DOHH2 (cell line): ENCODE measurements around the gene PRKAG1.

ENCODE experiments used
- H3F3A ChIP-seq: fragments of 200-600 bp; sonication (generic), shearing (Covaris generic); 2 replicates; pipeline ENCODE4 v1.6.0; 2016; ENCODE audit warnings: antibody characterized with exemption, mild to moderate bottlenecking; ENCODE audit not compliant: control insufficient read depth, insufficient read depth
- H3K27ac ChIP-seq: fragments of 200-600 bp; sonication (generic); 2 replicates; pipeline ENCODE4 v1.5.1; 2014; ENCODE audit warnings: low read depth, mild to moderate bottlenecking, low read length, moderate library complexity
- H3K27me3 ChIP-seq: fragments of 200-600 bp; sonication (generic); 2 replicates; pipeline ENCODE4 v1.6.1; 2014; ENCODE audit warnings: mild to moderate bottlenecking, low read length, mixed read lengths; ENCODE audit not compliant: control insufficient read depth
- H3K36me3 ChIP-seq: fragments of 200-600 bp; sonication (generic); 2 replicates; pipeline ENCODE4 v1.6.1; 2014; ENCODE audit warnings: mild to moderate bottlenecking, low read length, moderate library complexity, mixed read lengths; ENCODE audit not compliant: control insufficient read depth
- H3K4me1 ChIP-seq: fragments of 200-600 bp; sonication (generic); 2 replicates; pipeline ENCODE4 v1.6.1; 2014; ENCODE audit warnings: mild to moderate bottlenecking, low read length, mixed read lengths; ENCODE audit not compliant: control insufficient read depth
- H3K4me2 ChIP-seq: fragments of 200-600 bp; sonication (generic); 2 replicates; pipeline ENCODE4 v1.6.0; 2014; ENCODE audit warnings: mild to moderate bottlenecking, low read length, moderate library complexity
- H3K4me3 ChIP-seq: fragments of 200-600 bp; sonication (generic); 2 replicates; pipeline ENCODE4 v1.5.1; 2014; ENCODE audit warnings: mild to moderate bottlenecking, low read length, mixed read lengths
- H3K79me2 ChIP-seq: fragments of 200-600 bp; sonication (generic); 2 replicates; pipeline ENCODE4 v1.6.1; 2014; ENCODE audit warnings: mild to moderate bottlenecking, low read length, mixed read lengths; ENCODE audit not compliant: control insufficient read depth
- H3K9me2 ChIP-seq: fragments of 200-600 bp; sonication (generic); replicated peaks from 2 replicates; pipeline ENCODE4 v1.6.1; 2014; ENCODE audit warnings: mild to moderate bottlenecking, low read length, mixed read lengths; ENCODE audit not compliant: control insufficient read depth
- H3K9me3 ChIP-seq: fragments of 200-600 bp; sonication (generic); 2 replicates; pipeline ENCODE4 v1.6.1; 2014; ENCODE audit warnings: antibody characterized with exemption, low read length, mixed read lengths; ENCODE audit not compliant: control insufficient read depth, insufficient read depth
- H4K20me1 ChIP-seq: fragments of 200-600 bp; sonication (generic); 2 replicates; pipeline ENCODE4 v1.6.0; 2014; ENCODE audit warnings: low read depth, mild to moderate bottlenecking, antibody characterized with exemption, low read length, moderate library complexity; ENCODE audit not compliant: control insufficient read depth, insufficient read depth
- EZH2phosphoT487 ChIP-seq: fragments of 200-600 bp; sonication (generic); IDR thresholded peaks from 2 replicates; pipeline ENCODE4 v1.6.1; 2017; ENCODE audit warnings: borderline replicate concordance, mild to moderate bottlenecking, antibody characterized with exemption, low read length, moderate library complexity, mixed read lengths
- TF ChIP-seq, protein P1 (sequence below): fragments of 200-600 bp; sonication (generic); IDR thresholded peaks from one replicate; pipeline ENCODE4 v1.5.1; 2014; ENCODE audit warnings: antibody characterized with exemption, mild to moderate bottlenecking, low read depth, low read length; ENCODE audit not compliant: poor library complexity, severe bottlenecking

Gene PRKAG1

DNA sequence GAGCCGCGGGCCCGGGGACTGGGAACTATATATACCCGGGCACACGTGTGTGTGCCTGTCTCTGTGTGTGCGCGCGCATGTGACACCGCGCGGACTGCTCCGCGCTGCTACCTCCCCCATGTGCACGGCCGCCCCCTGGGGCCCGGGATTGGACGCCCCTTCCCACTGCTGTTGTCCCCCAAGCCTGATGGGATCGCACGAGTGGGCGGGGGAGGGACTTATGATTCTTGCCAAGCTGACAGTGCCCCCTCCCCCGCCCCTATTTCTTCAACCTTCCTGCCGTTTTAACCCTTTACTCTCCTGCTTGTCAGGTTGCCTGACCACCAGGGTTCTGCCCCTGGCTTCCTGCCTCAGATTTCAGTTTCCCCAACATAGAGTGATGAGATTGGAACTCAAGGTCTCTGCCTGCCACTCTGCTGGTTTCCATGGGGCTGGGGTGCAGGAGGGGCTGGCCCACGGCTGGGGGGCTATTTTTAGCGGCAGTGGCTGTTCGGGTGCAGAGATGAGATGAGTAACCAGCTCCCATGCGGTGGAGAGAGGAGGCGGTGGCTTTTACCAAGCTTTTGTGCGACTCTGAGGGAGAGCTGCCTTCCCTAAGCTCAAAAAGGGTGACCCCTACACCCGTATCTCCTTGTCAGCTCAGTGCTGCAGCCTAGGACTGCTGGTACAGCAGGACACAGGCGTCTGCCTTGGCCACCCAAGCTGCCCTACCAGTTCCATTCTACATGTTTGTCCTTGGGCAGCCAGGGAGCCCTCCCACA is 19.0 kb downstream of the PRKAG1 start, which contains the start of gene DDN:
DDN (minus strand) TSS at position 5 of the 761 bp plus-strand sequence. CDS start 88 bp downstream, outside the sequence.
- H3K4me3 ChIP-seq = peak within 1 kb of the TSS; percentile 82
- peaks cover 25% of the 10 kb centered on the region for H3K36me3 ChIP-seq
- TF ChIP-seq, protein P1, sequence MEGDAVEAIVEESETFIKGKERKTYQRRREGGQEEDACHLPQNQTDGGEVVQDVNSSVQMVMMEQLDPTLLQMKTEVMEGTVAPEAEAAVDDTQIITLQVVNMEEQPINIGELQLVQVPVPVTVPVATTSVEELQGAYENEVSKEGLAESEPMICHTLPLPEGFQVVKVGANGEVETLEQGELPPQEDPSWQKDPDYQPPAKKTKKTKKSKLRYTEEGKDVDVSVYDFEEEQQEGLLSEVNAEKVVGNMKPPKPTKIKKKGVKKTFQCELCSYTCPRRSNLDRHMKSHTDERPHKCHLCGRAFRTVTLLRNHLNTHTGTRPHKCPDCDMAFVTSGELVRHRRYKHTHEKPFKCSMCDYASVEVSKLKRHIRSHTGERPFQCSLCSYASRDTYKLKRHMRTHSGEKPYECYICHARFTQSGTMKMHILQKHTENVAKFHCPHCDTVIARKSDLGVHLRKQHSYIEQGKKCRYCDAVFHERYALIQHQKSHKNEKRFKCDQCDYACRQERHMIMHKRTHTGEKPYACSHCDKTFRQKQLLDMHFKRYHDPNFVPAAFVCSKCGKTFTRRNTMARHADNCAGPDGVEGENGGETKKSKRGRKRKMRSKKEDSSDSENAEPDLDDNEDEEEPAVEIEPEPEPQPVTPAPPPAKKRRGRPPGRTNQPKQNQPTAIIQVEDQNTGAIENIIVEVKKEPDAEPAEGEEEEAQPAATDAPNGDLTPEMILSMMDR = peak; percentile 13
- no peak for TF ChIP-seq EZH2phosphoT487
- H3K4me2 ChIP-seq = peak within 1 kb of the TSS; percentile 96
- peaks cover 24% of the 10 kb centered on the region for H3K27me3 ChIP-seq
- no peaks in the 10 kb centered on the region for H3K9me3 ChIP-seq
- 0 out of 2 replicates have a peak within 1 kb of the TSS, but pooled peaks have one; percentile 7 for H3K27ac ChIP-seq
- no peaks in the 10 kb centered on the region for H4K20me1 ChIP-seq
- no peaks in the 10 kb centered on the region for H3K9me2 ChIP-seq
- 0 out of 2 replicates have a peak, but pooled peaks cover 2% of the 10 kb centered on the region for H3K79me2 ChIP-seq
- peaks cover 50% of the 10 kb centered on the region for H3K4me1 ChIP-seq
- 0 out of 2 replicates have a peak, but pooled peaks cover 7% of the 10 kb centered on the region for H3F3A ChIP-seq

DNA sequence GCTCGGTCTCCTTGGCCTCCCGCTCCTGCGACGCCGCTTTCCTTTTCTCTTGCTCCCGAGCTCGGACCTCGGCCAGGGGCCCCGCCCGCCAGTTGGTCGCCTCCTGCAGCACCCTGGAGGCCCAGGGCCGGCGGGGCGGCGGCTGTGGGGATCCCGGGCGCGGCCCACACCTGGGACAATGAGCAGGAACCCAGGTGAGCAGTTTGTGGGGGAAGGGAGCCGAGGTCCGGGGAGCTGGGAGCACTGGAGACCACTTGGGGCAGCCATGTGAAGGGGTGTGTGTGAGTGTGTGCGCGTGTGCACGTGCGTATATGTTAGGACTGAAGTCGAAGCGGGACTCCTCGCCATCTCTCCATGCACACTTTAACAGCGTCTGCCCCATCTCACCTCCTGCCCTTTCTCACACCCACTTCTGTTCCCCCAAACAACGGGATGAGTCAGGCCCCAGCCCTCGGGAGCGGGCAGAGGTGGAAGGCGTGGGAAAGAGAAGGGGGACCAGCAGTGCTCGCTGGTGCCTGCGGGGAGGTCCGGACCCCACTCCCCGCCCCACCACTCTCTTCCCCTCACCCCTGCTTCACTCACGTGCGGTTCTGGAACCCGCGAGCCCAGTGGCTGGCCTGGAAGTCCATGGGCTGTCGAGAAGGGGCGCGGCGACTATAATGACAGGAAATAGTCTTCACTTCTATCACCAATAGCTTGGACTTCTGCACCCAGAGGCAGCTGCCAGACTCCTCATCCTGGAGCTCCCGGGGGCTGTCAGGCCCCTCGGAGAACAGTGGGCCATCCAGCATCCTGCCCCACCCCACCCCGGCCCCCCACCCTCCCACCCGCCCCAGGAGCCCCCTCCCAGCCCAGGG is 19.9 kb downstream of the PRKAG1 start:
- Histone ChIP-seq H3K79me2 (0 out of 2 replicates have a peak, but pooled peaks cover 2% of the 10 kb centered on the region), H3F3A (0 out of 2 replicates have a peak, but pooled peaks cover 7% of the 10 kb centered on the region), H3K9me2 (no peaks in the 10 kb centered on the region), H3K9me3 (no peaks in the 10 kb centered on the region), H3K4me3 (peak overlapping the region; percentile 82), H3K36me3 (peaks cover 21% of the 10 kb centered on the region), H3K4me2 (peak overlapping the region; percentile 96), H3K4me1 (peaks cover 50% of the 10 kb centered on the region), H4K20me1 (no peaks in the 10 kb centered on the region), H3K27me3 (peaks cover 33% of the 10 kb centered on the region), H3K27ac (0 out of 2 replicates have a peak overlapping the region, but pooled peaks have one; percentile 7)
- no peak for TF ChIP-seq EZH2phosphoT487
- TF ChIP-seq, protein P1 = no peak

DNA sequence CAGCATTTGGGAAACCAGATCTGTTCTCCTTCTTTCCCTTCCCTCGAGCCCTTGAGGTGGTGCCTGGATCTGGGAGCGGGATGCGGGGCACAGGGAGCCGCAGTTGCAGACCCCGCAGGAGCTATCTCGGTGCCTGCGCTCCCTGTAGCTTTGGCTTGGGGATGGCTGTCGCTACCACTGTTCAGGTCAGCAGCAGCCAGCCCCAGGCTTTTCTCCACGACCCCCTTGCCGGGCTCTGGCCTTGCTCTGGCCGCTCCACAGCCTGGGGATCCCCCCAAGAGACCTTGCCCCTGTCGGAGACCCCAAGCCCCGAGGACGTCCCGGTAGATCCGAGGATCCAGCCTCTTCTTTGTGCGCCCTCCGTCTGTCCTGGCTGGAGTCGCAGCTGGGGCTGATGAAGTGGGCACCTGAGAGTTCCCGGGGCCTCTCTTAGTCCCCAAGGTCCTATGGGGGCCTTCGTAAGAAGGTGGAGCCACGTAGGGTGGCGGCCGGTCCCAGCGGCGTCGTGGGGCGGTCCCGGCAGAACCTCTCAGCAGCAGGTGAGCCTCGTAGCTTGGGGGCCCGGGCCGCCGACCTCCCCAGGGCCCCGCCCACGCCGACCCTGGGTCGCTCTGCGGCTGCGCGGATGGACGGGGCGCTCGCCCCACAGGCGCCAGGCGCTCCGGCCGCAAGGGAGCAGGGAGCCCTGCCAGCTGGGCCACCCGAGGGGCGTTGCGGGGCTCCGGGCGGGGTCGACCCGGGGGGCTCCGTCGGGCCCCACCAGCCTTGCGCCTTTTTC is 20.7 kb downstream of the PRKAG1 start:
- TF ChIP-seq, protein P1 = peak; percentile 10
- no peak for TF ChIP-seq EZH2phosphoT487
- Histone ChIP-seq H3K9me2 (no peaks in the 10 kb centered on the region), H4K20me1 (no peaks in the 10 kb centered on the region), H3K27me3 (peaks cover 38% of the 10 kb centered on the region), H3K4me3 (peak overlapping the region; percentile 82), H3K27ac (no peak overlapping the region), H3K4me1 (peaks cover 50% of the 10 kb centered on the region), H3K79me2 (0 out of 2 replicates have a peak, but pooled peaks cover 2% of the 10 kb centered on the region), H3F3A (0 out of 2 replicates have a peak, but pooled peaks cover 7% of the 10 kb centered on the region), H3K36me3 (peaks cover 13% of the 10 kb centered on the region), H3K4me2 (peak overlapping the region; percentile 96), H3K9me3 (no peaks in the 10 kb centered on the region)
